Lung (tissue), 12 donors: ENCODE measurements around the gene TYRO3. TPM values are rescaled to one million over a fixed set of nuclear protein-coding genes. Genes with fewer than 3 reads are reported as not detected.

Experiments used
- ATAC-seq: fragments of 200-7000 bp; cut with Tn5 transposase; one replicate; pipeline ENCODE4 v1.9.1; 2020; ENCODE audit warnings: moderate number of reproducible peaks; ENCODE audit not compliant: insufficient read depth, low FRiP score
- DNase-seq, 3 donors: peaks; one replicate each; pipeline ENCODE4 v3.0.0-alpha.2; 2013 to 2017
- H3K27ac ChIP-seq, 2 donors: one replicate each; pipeline ENCODE4 v1.5.1; 2013; ENCODE audit warnings: mild to moderate bottlenecking in 2 of 2, moderate library complexity in 2 of 2, control low read depth in 1 of 2, inconsistent platforms in 1 of 2, low read depth in 1 of 2, low read length in 1 of 2
- H3K27me3 ChIP-seq, 3 donors: one replicate each; pipeline ENCODE4 v1.5.1; 2013; ENCODE audit warnings: low read length in 2 of 3; ENCODE audit not compliant: control insufficient read depth in 3 of 3, insufficient read depth in 3 of 3
- H3K36me3 ChIP-seq, 4 donors: one replicate each; pipeline ENCODE4 v1.5.1; 2013; ENCODE audit warnings: low read length in 4 of 4, mild to moderate bottlenecking in 1 of 4, moderate library complexity in 1 of 4; ENCODE audit not compliant: control insufficient read depth in 4 of 4, insufficient read depth in 4 of 4
- H3K4me1 ChIP-seq, 5 donors: one replicate each; pipeline ENCODE4 v1.5.1; 2013; ENCODE audit warnings: low read length in 5 of 5, mild to moderate bottlenecking in 2 of 5, moderate library complexity in 1 of 5; ENCODE audit not compliant: control insufficient read depth in 5 of 5, insufficient read depth in 5 of 5
- H3K4me3 ChIP-seq: one replicate; pipeline ENCODE4 v1.5.1; 2013; ENCODE audit warnings: mild to moderate bottlenecking, control low read depth, moderate library complexity
- H3K9ac ChIP-seq, 2 donors: one replicate each; pipeline ENCODE4 v1.5.1; 2013; ENCODE audit warnings: low read length in 2 of 2, control low read depth in 1 of 2; ENCODE audit not compliant: insufficient read depth in 1 of 2
- H3K9me3 ChIP-seq, 4 donors: one replicate each; pipeline ENCODE4 v1.5.1; 2013; ENCODE audit warnings: low read length in 3 of 4, mild to moderate bottlenecking in 1 of 4, moderate library complexity in 1 of 4; ENCODE audit not compliant: control insufficient read depth in 4 of 4, insufficient read depth in 3 of 4
- CTCF ChIP-seq: IDR thresholded peaks from 2 replicates; pipeline ENCODE4 v1.5.1; 2012; ENCODE audit warnings: mild to moderate bottlenecking; ENCODE audit errors: control extremely low read depth, extremely low read depth
- WGBS, 2 donors: extraction: QIAGEN DNeasy Blood & Tissue Kit; methylation state at CpG; one replicate each; pipeline ENCODE4 v1.1.7; 2013; 5-methylcytosine and 5-hydroxymethylcytosine counted together
- polyA plus RNA-seq, 2 donors: library from polyadenylated mRNA; stranded (reverse); fragments of 200-250 nt; gene quantifications; one replicate each; pipeline ENCODE4 v1.2.1, GENCODE V29; 2013
- total RNA-seq, 2 donors: library from RNA; depleted of rRNA in 1 of 2; stranded (reverse); fragments of >200 nt in 1 of 2; gene quantifications; one replicate each; pipeline ENCODE4 v1.2.1, GENCODE V29; 2014 to 2021
- donor health status: control.
- donor health status: control.
- donor health status: Bipolar disorder and iron deficiency.
- donor health status: healthy.
- donor health status: DM: yes; HTN: yes; CAD: no.

The TYRO3 gene
- total and polyA plus RNA-seq, 4 donors, result 4.2 to 17.9 (median 12.6) TPM

GRCh38 chr15:41609123-41609522 is 50.1 kb downstream of the TYRO3 start:
- H3K4me3 ChIP-seq, result no peak overlapping the region
- TF ChIP-seq CTCF, result no peak
- no peak overlapping the region for H3K9ac ChIP-seq
- DNase-seq (no peak), ATAC-seq (no peak)
- H3K9me3 ChIP-seq, result peaks cover 0 to 2% (median 0%) of the 10 kb centered on the region in 4 donors
- H3K4me1 ChIP-seq, result peaks cover 0 to 6% (median 0%) of the 10 kb centered on the region in 5 donors
- no peaks in the 10 kb centered on the region for H3K27me3 ChIP-seq
- H3K27ac ChIP-seq, result no peak overlapping the region
- H3K36me3 ChIP-seq, result no peaks in the 10 kb centered on the region
- WGBS, 2 donors, result 95 to 99% methylated on average over 1 of the region's 1 CpG

GRCh38 chr15:41610048-41610447 is 51.0 kb downstream of the TYRO3 start:
- H3K36me3 ChIP-seq, result no peaks in the 10 kb centered on the region
- 72 to 81% methylated on average over 4 of the region's 4 CpGs for WGBS, 2 donors
- H3K9ac ChIP-seq, result no peak overlapping the region
- DNase-seq, result no peak
- no peak for ATAC-seq
- peaks cover 0 to 2% (median 0%) of the 10 kb centered on the region in 4 donors for H3K9me3 ChIP-seq
- TF ChIP-seq CTCF, result no peak
- no peaks in the 10 kb centered on the region for H3K4me1 ChIP-seq
- no peak overlapping the region for H3K4me3 ChIP-seq
- no peaks in the 10 kb centered on the region for H3K27me3 ChIP-seq
- H3K27ac ChIP-seq, result no peak overlapping the region

GRCh38 chr15:41620536-41621199 is 61.7 kb downstream of the TYRO3 start:
- no peak for TF ChIP-seq CTCF
- Histone ChIP-seq H3K27ac (peak overlapping the region in 1 of 2 donors; percentile 47), H3K9me3 (peaks cover 0 to 3% (median 0%) of the 10 kb centered on the region in 4 donors), H3K4me3 (peak overlapping the region; percentile 42), H3K9ac (peak overlapping the region in 1 of 2 donors; percentile 58), H3K27me3 (no peaks in the 10 kb centered on the region), H3K36me3 (no peaks in the 10 kb centered on the region), H3K4me1 (peaks cover 0 to 13% (median 0%) of the 10 kb centered on the region in 5 donors)
- WGBS, 2 donors, result 23 to 25% methylated on average over 18 of the region's 18 CpGs
- ATAC-seq, result no peak
- DNase-seq, result no peak
